HG03159 (cell line): Measurements from ENCODE around the gene STXBP5.
A peak's percentile ranks its signal among the peaks of the same experiment; 100 is the strongest.

Source experiments
- ATAC-seq: cut with Tn5 transposase; IDR thresholded peaks from one replicate; pipeline ENCODE4 v1.9.1; 2021; ENCODE audit warnings: mild to moderate bottlenecking, moderate library complexity; ENCODE audit not compliant: unreplicated experiment

STXBP5 gene

DNA sequence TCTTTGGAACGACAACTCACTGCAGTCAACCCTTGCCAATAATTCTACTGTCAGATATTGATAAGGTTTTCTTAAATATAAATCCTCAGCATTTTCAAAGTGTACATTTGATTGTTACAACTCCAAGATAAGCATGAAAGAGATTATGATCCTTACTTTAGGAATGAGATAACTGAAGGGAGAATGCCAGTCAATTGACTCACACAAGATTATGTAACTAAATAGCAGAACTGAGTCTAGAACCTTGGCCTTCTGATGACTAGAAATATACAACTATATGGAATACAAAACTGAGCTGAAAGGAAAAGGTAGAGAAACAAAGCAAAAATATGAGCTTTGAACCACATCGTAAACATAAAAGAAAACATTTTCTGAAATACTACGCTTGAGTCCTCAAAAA, 26.9 kb upstream of the STXBP5 start:
- ATAC-seq = no peak

DNA sequence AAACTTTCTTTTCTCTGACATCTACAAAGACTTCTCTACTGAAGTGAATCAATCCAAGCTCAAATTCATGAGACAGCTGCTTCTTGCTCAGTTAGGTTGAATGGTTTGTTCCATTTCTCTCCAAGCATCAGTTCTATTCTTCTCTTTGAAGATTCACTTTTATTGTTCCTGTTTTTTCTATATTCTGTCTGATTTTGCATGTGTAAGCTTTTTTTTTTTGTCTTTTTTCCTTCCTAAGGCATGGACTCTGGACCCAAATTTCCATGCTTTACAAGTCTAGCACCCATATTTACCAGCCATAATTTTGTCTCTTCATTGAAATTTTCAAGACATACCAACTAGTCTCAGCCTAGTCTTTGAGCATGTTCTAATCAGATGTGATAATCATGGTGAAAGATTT, 25.9 kb upstream of the STXBP5 start:
- ATAC-seq = no peak

DNA sequence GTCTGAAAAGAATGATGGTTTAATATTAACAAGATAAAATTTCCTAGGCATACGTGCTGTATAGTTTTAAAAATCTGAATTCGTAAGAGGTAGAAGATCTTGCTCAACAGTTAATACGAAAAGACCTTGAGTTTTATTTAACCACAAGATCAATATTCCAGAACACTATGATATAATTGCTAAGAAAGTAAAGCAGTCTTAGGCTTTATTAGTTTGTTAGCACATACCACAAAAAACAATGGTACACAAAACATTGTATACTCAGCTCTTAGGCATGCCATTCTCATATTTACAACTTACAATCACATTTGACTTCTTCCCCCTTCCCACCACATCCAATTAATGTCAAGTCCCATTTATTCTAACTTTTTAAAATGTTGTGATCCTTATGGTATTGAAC, 24.4 kb upstream of the STXBP5 start:
- ATAC-seq = no peak

DNA sequence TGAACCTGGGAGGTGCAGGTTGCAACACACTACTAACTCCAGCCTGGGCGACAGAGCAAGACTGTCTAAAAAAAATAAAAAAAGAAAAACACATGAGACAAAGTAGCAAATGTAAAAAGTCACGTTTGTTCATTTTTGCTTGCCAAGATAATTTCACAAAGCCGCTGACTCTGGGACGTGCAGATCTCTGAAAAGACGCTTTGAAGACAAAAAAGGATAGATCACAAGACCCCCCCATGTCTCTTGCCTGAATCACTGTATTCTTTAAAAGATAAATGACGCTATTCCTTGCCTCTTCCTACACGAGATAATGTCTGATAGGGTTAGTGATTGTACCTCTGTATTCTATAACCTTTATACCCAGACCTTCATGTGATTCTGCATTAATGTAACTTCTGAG, 23.3 kb upstream of the STXBP5 start:
- no peak for ATAC-seq

DNA sequence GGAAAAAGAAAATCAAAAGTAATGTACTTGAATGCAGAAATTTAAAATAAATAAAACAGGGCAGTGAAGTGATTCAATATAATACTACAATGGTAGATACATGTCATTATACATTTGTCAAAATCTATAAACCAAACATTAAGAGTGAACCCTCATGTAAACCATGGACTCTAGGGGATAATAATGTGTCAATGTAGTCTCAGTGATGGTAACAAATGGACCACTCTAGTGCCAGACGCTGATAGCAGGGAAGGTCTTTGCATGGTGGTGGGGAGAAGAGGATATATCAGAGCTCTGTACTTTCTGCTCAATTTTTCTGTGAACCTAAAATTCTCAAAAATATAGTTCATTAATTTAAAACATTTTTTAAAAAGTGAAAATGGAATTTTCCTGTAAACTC, 19.8 kb upstream of the STXBP5 start:
- no peak for ATAC-seq

DNA sequence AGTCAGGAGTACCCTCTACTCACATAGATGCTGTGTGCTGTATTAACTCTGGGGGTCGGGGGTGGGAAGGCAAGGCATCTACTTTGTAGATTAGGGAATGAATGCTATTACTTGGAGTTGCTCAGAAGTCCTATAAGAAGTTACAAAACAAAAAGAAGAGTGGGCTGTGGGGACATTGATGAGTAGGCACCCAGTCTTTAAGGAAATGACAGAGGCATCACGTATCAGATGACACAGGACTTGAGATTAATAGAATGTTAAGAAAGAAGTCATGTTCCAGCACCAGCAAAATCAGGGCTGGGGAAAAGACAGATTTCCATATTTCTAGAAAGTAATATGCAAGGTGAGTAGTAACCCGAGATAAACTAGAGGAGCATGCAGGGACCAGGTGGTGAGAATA, 19.0 kb upstream of the STXBP5 start:
- no peak for ATAC-seq

DNA sequence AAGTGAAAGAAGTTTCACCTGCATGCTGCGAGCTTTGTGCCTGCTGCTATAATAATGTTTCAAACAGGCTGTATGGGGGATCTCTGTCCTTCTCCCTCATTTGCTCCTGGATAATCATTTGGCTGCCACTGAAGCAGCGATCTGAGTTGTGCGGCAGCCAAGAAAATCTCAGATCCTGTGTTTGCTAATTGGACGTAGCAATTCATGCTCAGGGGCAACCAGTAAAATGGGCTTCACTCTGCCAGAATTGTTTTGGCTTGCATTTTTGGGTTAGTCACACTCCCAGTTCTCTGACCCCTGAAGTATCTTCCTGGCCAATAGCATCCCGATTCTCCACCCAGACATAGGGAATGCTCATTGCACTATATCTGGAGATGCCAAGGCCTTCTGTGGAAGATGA, 13.7 kb upstream of the STXBP5 start:
- ATAC-seq = no peak

DNA sequence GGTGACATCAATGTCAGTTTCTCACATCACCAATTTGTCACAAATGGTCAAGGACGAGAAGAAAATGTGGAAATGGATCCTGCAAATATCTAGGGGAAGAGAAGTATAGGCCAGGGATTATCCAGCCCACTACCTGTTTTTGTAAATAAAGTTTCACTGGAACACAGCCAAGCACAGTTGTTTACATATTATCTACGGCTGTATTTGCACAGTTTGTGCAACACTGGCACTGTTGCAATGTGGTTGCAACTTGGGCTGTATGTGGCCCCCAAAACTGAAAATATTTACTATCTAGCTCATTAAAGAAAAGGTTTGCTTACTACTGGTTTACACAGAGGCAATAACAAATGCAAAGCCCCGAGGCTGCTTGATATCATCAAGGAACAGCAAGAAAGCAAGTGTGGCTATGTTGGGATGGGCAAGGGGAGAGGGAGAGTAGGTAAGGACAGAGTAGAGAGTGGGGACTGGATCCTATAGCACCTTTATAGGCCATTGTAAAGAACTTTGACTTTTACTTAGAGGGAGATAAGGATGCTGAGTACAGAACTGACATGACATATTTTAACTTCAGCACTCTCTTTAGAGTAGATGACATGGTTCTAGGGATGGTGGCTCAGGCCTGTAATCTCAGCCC, 11.8 kb upstream of the STXBP5 start:
- no peak for ATAC-seq

DNA sequence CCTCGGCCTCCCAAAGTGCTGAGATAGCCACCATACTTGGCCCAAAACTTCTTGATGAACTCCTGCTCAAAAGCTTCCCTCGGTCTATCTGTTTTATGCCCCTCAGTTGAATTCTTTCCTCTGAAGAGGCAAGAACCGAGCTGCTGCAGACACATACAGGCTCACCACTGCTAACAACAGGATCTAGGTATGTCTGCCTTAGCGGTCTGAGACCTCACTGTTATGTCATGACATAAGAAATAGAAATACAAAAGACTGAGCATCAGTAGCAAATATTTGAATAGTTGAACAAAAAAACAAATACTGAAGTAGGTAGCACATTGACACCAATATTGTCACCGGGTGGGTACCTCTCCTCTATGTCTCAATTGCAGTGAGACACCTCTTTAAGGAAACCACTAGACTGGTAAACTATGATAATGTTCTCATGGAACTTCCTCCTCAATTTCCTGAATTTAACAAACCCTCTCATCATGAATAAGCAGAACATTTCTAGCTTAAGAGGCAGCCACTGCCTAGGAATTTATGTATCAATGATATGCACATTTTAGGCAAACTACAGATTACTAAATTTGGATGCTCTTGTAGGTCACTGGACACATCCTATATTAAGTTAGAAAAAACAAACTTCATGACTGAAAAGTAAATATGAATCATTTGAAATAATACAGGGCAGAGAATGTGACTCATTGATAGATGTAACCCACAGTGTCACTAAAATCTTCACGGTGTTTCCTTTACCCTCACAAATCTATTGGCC, 9.4 kb upstream of the STXBP5 start:
- no peak for ATAC-seq

DNA sequence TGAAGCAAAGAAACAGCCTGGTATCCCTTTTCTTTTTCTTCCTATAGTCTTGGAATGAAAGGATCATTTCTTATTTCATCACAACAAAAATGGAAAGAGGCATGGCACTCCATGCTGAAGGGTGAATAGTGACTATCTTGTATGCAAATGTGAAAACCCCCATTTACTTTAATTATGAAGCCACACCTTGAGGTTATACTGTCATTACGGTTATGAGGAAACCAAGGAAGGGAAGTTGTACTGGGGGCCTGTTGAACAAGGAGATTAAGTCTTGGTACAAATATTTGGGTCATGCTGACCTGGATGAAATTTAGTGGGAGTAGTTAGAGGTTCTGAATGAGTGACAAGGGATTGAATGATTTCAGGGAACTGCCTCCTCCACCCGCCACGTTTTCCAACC, 8.7 kb upstream of the STXBP5 start:
- ATAC-seq = no peak

DNA sequence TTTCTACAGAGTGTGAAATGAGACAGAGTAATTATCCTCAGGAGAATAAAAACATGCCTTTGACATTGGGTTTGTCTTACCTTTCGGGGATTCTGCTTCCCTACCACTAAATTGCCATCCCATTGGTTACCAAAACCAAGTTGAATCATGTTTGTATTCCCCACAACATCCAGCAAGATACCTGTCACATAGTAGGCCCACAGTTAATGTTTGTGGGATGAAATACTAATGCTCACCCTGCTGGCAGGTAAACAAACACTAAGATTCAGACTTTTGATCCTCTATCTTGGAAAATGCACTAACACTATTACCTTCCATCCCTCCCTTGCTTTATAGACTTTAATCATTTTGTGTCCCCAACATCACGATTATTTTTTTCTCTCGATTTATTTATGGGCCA, 8.2 kb upstream of the STXBP5 start:
- ATAC-seq = no peak

DNA sequence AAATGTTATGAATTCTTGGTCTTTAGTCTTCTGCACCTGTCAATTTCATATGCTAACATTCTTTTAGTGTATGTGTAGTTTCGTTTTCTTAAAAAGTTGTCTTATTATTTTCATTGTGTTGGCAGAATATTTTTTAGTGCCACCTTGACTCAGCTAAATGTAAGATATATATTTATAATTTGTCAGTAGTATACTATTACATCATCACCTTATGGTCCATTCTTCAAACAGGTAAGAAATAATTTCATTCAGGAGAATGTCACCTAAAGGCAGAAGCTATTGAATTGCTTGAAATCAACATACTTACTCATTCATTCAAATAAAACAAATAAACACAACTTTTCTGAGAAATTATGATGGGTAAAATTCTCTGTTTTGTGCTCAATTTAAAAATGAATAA, 3.5 kb upstream of the STXBP5 start:
- ATAC-seq = no peak

DNA sequence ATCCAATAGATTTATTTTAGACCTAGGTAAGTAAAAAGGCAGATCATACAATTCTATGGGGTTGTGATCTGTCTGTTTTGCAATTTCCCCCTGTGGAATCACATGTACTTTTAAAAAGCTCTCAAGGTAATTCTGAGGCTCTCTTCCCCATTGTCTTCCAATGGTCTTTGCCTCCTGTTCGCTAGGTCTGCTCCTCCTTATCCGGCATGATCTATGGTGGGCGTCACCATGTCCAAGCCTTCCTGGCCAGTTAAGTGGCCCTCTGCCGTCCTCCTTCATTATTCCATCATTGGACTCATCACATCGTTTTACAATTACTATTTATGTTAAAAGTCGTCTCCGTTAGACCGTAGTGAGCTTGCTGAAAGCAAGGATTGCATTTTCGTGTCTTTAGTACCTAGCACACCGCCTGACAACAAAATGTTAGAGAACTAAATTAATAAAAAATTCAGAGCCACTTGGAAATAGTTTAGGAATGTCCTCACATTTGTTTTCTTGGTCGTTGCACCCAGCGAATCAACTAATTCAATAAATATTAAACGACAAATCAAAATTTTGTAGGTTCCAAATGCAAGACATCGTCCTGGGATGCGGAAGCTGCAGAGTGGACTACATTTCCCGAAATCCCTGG, 2.2 kb upstream of the STXBP5 start:
- peak; percentile 7 for ATAC-seq

DNA sequence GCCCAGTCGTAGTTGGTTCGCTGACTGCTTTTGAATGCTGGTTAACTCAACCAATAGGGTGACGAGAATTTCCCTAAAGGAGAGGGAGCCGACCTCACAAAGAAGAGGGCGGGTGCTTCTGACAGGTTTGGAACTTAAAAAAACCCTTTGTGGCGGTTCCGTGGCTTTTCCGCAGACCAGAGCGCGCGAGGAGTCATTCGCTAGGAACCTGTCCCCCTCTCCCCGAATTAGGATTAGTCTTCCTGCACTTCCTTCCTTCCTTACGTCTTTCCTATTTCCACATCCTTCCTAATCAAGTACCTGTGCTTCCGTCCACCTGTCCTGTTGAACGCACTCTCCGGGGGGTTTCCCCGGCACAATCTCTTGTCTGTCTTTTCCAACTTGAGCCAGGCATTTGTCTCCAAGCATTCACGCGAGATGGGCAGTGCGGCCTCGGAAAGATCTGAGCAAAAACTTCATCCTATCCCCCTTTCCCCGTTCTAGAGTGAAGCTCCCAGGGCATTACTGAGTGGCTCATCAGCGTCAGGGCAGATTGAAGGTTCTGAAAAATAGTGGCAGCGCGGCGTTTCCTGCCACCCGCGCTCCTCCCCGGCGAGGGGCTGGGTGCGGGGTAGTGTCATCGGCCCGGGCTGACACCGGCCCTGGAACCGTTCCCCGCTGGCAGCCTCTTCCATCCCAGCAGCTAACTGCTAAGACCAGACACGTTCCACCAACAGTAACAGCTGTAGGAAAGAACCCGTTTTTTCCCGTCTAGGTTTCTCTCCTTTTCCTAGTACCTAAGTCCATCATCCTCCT, 1.5 kb upstream of the STXBP5 start:
- peak; percentile 82 for ATAC-seq

DNA sequence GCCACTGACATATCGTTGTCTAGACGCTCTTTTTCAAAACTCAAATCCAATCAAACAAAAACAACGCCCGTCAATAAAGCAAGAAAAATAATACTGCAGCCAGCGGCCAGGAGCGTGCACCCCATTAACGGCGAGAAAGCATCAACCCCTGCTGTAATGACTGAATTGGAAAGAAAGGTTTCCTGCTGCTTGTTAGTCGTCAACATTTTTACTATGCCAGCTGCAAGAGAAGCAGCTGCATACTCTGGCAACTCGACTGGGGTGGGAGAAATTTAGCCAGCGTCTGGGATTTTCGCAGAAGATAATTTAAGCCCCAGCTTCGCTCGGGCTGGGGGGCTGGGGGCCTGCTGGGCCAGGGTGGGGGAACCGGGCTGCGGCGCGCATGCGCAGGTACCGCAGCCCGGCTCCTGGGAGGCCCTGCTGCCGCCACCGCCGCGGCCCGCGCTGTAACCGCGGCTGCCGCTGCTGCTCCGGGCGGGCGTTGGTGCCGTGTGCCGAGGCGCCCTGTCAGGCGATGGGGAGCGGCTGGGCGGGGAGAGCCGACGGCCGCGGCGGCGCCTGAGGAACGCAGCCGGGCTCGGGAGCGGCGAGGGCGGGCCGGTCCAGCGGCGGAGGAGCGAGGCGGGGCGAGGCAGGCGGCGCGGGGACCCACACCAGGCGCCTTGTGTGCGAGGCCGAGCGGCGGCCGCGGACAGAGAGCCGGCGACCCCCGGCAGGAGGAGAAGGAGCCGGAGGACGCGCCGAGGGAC, 732 bp upstream of the STXBP5 start:
- peak; percentile 49 for ATAC-seq

DNA sequence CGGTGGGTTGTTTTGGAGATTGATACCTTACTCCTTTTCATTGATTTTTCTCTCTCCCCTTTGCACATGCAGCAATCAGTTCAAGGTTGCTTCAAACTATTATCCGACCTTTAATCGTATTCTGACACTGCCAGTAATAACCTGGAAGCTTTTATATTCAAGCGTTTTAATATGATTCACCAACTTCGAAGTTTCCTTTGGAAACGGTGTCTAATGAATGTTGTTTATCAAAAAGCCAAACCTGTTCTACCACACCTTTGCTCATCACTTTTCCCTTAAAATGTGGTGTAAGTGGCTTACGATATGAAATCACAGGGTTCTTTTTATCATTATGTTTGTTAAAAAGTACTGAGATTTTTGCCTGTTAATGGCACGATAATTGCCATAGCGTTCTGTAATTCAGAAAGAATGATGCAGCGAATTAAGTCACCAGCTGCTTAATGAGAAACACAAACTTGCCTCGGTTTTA, 660 bp downstream of the STXBP5 start:
- ATAC-seq = no peak

DNA sequence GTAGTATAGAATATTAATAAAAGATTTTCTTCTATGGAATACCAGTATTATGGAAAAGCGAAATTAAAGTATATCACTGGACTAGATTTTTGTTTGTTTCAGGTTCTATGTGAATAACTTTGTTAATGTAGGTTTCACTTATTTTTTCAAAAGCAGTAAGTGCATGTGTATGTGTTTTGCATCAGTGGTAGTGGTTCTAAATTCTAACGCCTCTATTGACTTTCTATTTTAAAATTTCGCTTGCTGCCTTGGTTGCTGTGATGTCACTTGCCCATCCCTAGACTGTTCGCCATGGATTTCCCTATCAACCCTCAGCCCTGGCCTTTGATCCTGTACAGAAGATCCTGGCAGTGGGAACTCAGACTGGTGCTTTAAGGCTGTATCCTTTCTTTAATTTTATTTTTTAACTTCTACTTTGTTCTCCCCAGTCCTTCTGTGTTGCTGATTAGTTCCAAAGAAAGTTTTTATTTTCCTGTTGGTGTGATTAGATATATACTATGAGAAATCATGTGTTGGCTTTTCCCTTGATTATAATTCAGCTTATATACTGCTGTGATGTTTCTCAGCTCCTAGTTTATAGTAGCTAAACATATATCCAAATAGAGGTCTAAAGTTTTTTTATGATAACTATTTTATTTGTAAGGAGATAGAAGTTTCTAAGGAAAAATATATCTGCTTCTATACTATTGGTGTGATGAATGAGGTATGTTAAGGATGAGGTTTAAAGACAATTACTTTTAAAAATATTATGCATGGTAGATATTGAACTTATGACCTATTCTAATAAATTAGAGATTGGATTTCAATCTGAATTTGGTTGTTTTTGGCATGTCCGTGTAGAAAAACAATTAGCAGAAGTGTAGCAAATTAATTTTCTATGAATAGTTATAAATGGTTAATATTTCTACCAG, 1.7 kb downstream of the STXBP5 start:
- ATAC-seq = no peak

DNA sequence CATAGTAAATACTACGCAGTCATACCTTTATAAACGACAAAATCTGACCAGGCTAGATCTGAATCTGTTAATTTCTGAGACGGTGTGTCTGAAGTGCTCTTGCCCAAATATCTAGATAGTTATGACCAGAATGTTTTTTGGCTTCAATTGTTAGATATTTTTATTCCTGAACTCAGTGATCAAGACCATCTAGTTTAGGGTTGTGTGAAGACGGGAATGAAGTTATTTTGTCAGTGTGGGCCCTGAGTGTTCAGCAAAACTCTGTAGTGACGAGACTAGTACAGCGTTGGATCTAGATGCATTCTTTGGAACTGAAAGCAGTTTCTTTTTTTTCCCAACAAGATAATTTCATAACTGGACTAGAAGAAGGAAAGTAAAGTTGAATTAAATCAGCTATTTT, 3.1 kb downstream of the STXBP5 start:
- ATAC-seq = no peak

DNA sequence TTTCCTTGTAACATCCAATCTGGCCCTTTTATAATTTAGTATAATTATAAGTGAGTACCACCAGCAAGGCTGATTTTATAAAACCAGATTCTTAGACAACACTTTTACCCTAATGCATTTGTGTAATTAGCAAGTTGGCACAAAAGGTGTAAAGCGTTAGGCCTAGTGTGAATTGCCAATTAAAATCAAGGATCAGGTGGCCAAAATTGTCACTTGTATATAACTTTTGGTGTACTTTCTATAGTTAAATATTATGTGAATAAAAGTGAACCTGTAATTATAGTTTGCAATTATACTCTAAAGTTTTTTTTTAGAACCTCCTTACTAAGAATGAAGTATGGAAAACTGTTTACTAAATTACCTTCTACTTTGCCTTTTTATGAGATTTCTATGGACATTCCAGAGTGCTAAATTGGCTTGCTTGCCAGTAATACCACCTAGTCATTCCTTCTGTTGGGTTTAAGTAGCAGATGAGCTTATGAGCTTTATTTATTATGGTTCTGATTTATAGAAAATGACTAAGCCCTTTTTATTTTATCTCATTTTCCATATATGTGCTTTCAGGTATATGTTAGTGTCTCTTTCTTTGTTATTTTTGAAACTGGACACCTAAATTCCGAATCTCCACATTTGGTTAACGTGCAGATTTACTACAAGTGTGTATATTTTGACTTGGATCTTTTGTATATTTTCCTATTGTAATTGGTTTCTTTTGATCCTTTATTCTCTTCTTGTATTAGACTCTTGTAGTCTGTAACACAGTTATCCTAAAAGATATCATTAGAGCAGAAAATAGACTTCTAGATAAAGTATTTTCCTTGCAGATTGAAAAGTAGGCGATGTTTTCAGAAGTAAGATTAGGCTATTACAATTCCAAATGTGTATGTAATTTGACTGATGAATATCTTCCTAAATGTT, 3.9 kb downstream of the STXBP5 start:
- ATAC-seq = no peak
